Retinal pigment epithelial cell (primary cell): Measurements from ENCODE around the gene NRL.

Experiments
- DNase-seq: peaks from one replicate; pipeline ENCODE4 v3.0.0-alpha.2; 2010; ENCODE audit warnings: low read depth
- H3K4me3 ChIP-seq: 2 replicates; pipeline ENCODE4 v1.5.1; 2011; ENCODE audit warnings: mild to moderate bottlenecking, low read length, control low read depth, moderate library complexity
- TF ChIP-seq, protein P1 (sequence below): conservative IDR thresholded peaks from 2 replicates; pipeline ENCODE4 v1.5.1; 2011; ENCODE audit warnings: low read depth, low read length, control low read depth, inconsistent platforms

The NRL gene

DNA sequence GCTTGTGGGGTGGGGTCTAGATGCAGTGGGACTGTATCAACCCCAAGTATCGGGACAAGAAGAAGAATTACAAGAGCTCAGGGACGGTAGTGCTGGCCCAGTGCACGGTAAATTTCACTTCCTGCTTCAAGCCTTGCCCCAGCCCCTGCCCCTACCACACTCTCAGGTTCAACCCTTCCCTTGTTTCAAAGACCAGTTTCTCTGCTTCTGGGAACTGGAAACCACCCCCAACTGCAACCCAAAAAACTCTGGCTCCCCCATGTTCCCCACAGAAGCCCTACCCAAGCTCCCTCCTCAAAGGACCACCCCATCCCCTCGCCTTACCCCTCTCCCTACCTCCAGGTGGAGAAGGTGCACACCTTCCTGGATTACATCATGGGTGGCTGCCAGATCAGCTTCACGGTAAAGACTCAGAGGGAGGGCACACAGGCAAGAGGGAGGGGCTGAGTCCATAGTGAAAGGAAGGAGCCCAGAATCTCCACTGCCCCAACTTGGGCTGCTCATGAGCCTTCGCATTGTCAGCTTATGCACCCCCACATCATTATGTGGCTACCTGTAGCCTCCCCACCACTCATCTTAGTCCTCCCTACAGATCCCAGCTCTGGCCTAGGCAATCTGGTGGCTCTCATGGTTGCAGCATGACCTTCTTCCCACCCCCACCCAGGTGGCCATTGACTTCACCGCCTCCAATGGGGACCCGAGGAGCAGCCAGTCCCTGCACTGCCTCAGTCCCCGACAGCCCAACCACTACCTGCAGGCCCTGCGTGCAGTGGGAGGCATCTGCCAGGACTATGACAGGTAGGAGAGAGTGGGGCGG, 39.1 kb downstream of the NRL start:
- no peak overlapping the region for H3K4me3 ChIP-seq
- DNase-seq: no peak
- TF ChIP-seq, protein P1, sequence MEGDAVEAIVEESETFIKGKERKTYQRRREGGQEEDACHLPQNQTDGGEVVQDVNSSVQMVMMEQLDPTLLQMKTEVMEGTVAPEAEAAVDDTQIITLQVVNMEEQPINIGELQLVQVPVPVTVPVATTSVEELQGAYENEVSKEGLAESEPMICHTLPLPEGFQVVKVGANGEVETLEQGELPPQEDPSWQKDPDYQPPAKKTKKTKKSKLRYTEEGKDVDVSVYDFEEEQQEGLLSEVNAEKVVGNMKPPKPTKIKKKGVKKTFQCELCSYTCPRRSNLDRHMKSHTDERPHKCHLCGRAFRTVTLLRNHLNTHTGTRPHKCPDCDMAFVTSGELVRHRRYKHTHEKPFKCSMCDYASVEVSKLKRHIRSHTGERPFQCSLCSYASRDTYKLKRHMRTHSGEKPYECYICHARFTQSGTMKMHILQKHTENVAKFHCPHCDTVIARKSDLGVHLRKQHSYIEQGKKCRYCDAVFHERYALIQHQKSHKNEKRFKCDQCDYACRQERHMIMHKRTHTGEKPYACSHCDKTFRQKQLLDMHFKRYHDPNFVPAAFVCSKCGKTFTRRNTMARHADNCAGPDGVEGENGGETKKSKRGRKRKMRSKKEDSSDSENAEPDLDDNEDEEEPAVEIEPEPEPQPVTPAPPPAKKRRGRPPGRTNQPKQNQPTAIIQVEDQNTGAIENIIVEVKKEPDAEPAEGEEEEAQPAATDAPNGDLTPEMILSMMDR: no peak

DNA sequence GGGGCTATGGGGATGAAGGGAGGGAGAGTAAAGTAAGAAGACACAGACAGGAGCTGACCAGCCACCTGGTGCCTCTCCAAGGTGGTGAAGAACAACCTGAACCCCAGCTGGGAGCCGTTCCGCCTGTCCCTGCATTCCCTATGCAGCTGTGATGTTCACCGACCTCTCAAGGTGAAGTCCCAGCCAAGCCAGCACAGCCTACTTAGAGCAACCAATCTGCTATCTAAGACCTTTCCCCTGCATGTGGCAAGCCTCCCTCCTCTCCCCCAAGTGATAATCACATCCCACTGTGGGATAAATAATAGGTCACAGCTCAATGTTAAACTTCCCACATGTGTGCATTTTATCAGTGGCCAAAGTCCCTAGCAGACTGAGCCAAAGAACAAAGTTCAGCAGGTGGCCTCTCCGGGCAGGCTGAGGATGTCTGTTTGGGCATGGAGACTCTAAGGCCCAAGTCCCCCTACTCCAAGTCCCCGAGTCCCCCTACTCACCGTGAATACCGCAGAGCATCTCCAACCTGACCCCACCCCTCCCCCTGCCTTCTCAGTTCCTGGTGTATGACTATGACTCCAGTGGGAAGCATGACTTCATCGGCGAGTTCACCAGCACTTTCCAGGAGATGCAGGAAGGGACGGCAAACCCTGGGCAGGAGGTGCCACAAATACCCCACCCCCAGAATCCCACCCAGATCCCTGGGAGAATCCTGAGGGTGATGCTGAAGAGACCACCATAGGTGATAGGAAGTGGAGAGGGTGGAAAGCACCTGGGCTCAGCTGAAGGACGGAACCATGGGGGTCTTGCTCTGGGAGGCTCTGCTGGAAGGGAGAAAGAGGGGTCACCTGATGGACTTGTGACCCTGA, 39.9 kb downstream of the NRL start:
- no peak for DNase-seq
- H3K4me3 ChIP-seq: no peak overlapping the region
- TF ChIP-seq, protein P1: no peak

DNA sequence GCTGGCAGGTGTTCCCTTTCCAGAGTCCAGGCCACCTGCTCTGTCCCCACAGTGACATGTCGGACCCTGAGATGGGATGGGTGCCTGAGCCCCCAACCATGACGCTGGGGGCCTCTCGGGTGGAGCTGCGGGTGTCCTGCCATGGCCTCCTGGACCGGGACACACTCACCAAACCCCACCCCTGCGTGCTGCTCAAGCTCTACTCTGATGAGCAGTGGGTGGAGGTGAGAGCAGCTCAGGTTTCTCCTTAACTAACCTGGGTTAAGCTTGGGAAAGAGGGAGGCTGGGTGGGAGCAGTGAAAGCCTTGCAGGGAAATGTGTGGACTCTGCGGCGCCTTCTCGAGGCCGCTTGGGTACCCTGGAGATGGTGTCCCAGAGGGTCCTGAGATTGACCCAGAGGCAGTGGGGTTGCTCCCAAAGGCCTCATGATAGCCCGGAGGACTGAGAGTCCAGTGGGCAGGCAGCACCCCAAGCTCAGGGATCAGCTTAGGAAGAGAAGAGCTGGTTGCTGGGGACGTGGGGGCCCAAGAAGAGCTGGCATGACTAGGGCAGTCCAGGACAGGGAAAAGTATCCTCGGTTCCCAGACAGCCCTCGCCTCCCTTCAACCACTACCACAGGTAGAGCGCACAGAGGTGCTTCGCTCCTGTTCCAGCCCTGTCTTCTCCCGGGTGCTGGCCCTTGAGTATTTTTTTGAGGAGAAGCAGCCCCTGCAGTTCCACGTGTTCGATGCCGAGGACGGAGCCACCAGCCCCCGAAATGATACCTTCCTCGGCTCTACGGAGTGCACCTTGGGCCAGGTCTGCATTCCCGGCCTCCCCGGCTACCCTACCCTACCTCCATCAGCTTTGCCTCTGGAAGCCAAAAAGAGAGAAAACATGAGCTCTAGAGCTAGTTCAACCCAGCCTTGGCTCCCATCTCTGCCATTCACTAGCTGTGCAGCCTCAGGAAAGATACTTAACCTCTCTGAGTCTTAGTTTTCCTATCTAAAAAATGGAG, 41.6 kb downstream of the NRL start:
- DNase-seq: no peak
- TF ChIP-seq, protein P1: no peak
- no peak overlapping the region for H3K4me3 ChIP-seq

DNA sequence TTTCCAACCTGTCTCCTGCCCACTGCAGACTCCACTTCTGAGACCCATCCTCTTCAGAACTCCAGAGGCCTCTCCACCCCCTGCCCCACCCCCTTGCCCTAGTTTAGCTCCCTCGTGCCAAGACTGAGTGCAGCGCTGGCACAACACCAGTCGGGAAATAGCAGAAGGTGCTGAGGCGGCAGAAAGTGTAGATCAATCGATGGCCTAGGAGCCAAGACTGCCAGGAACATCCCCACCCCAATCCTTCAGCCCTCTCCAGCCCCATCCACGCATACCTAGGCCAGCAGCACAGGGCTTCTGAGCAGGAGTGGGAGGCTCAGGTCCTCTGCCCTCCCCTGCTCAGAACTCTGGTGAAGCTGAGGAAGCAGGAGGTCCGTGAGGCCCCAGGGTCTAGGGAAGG, 42.3 kb downstream of the NRL start:
- no peak for DNase-seq
- TF ChIP-seq, protein P1: no peak
- no peak overlapping the region for H3K4me3 ChIP-seq

DNA sequence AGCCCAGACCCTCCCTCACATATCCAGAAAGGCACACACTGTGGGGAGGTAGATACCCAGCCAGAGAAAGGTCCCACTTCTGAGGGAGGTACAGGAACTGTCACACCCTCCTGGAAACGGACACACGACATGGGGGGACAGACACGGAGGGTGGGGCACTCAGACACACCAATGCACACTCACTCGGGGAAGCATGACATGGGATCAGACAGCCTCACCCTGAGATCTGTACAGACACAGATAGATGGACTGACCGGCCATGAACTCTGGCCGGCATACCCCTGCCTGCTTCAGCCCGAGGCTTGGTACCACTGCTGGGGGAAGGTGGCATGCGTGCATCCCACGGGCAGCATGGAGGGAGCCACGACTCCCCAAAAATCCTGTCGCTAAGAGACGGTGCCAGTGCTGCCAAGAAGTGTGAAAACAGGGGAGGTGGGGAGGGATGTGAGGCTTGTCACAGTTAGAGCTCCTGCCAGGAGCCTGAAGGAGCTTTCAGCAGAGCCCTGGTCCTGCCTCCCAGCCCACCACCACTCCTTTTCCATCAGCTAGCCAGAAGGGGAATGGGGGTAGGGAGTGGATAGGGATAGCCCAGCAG, 42.8 kb downstream of the NRL start:
- no peak overlapping the region for H3K4me3 ChIP-seq
- DNase-seq: no peak
- TF ChIP-seq, protein P1: no peak

DNA sequence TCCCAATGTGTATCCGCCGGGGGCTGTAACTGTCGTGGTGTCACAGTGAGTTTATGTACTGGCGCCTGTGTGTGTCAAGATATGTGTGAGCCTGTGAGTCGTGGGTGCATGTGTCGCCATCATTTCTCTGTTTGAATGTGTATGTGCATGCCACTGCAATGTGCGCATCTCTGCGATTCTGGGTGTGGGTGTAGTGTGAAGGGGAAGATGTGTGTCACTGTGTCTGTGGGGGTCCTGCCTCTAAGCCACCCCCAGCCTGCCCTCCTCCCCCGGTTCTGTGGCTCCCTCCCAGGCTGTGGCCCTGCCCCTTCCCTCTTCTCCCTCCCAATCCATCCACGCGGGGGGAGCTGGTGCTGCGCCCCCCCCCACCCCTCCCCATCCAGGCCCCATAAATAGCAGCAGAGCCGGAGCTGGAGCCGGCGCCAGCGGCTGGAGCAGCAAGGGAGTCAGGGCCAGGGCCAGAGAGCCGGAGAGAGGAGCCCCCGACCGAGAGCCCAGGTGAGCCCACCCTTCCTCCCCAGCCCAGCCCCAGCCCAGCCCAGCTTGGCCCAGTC, 43.5 kb downstream of the NRL start, which contains the start of gene CPNE6:
CPNE6 (plus strand) TSS at position 419 of the 554 bp plus-strand sequence. CDS start 1,375 bp downstream, outside the sequence.
- no peak for DNase-seq
- no peak within 1 kb of the TSS for H3K4me3 ChIP-seq
- TF ChIP-seq, protein P1: no peak
